Loucy (cell line): ENCODE data around the gene MAML2.
A peak's percentile ranks its signal among the peaks of the same experiment; 100 is the strongest.

Experiments
- H2AFZ ChIP-seq: fragments of 200-600 bp; sonication (generic); 2 replicates; pipeline ENCODE4 v1.6.0; 2016; ENCODE audit warnings: antibody characterized with exemption, mild to moderate bottlenecking, low read length, moderate library complexity
- H3F3A ChIP-seq: fragments of 200-600 bp; 2 replicates; pipeline ENCODE4 v1.6.0; 2016; ENCODE audit warnings: antibody characterized with exemption, low read depth, mild to moderate bottlenecking
- H3K27me3 ChIP-seq: fragments of 200-600 bp; sonication (generic); 2 replicates; pipeline ENCODE4 v1.6.1; 2014; ENCODE audit warnings: low read length, mild to moderate bottlenecking; ENCODE audit not compliant: insufficient read depth, poor library complexity, severe bottlenecking
- H3K36me3 ChIP-seq: fragments of 200-600 bp; sonication (generic); 2 replicates; pipeline ENCODE4 v1.6.1; 2016; ENCODE audit warnings: low read length; ENCODE audit not compliant: insufficient read depth
- H3K4me1 ChIP-seq: fragments of 200-600 bp; sonication (generic); 2 replicates; pipeline ENCODE4 v1.5.1; 2014; ENCODE audit warnings: low read length, mild to moderate bottlenecking; ENCODE audit not compliant: insufficient read depth, poor library complexity, severe bottlenecking
- H3K4me2 ChIP-seq: fragments of 200-600 bp; sonication (generic); 2 replicates; pipeline ENCODE4 v1.6.0; 2014; ENCODE audit warnings: antibody characterized with exemption, low read length, low read depth, mild to moderate bottlenecking; ENCODE audit not compliant: poor library complexity, severe bottlenecking
- H3K4me3 ChIP-seq: fragments of 200-600 bp; sonication (generic); 2 replicates; pipeline ENCODE4 v1.5.1; 2014; ENCODE audit warnings: low read length, mild to moderate bottlenecking, mixed read lengths; ENCODE audit not compliant: poor library complexity, severe bottlenecking
- H3K79me2 ChIP-seq: fragments of 200-600 bp; sonication (generic); 2 replicates; pipeline ENCODE4 v1.6.1; 2014; ENCODE audit warnings: low read length; ENCODE audit not compliant: insufficient read depth
- H3K9ac ChIP-seq: fragments of 200-600 bp; sonication (generic); 2 replicates; pipeline ENCODE4 v1.6.0; 2014; ENCODE audit warnings: mild to moderate bottlenecking, low read depth, low read length, moderate library complexity; ENCODE audit not compliant: poor library complexity, severe bottlenecking
- H3K9me2 ChIP-seq: fragments of 200-600 bp; sonication (generic); replicated peaks from 2 replicates; pipeline ENCODE4 v1.6.1; 2016; ENCODE audit warnings: low read depth, low read length, mixed read lengths
- H3K9me3 ChIP-seq: fragments of 200-600 bp; sonication (generic); 2 replicates; pipeline ENCODE4 v1.6.1; 2014; ENCODE audit warnings: mild to moderate bottlenecking, antibody characterized with exemption, low read length, low read depth; ENCODE audit not compliant: insufficient read depth
- H4K20me1 ChIP-seq: fragments of 200-600 bp; sonication (generic); 2 replicates; pipeline ENCODE4 v1.6.0; 2014; ENCODE audit warnings: antibody characterized with exemption, low read length, mild to moderate bottlenecking; ENCODE audit not compliant: insufficient read depth, poor library complexity, severe bottlenecking
- EZH2phosphoT487 ChIP-seq: fragments of 200-600 bp; IDR thresholded peaks from 2 replicates; pipeline ENCODE4 v1.6.1; 2018; ENCODE audit warnings: antibody characterized with exemption, mild to moderate bottlenecking, moderate library complexity, borderline replicate concordance
- TF ChIP-seq, protein P1 (sequence below): fragments of 200-600 bp; sonication (generic); conservative IDR thresholded peaks from 2 replicates; pipeline ENCODE4 v1.5.1; 2014; ENCODE audit warnings: mild to moderate bottlenecking, antibody characterized with exemption, low read length

The MAML2 gene

DNA sequence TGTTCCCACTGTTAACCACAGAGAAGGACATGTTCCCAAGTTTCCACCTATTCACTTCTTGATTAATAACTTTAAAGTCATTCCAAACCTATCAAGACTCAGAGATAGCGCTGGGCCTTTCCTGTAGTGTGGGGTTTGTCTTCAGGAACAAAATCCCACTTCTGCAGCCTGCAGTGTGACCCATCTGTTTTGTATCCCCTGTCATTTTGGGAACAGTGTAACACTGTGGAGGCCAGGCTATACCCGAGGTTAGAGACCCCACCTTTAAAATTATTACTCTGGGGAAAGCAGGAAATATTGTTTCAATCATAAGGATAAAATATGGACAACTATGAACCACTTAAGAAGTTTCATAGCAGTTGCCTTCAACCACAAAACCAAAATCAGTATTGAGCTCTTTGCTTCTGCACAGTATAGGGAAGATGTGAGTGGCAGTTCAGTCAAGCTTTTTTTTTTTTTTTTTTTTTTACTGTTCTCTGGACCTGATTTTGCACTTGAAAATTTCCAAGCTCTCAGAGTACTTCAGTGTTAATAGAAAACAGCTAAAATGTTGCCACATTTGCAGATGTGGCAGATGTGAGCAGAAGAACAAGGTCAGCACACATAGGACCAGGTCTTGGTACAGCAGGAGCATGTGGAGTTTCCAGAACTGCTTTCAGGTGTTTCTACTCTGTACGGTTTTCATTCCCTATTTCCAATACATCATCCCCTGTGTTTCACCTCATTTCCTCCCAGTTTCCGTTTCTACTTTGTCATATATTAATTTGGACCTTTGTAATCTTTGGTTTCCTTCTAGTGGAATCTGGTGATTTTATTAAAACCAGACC lies 121.5 kb downstream of the MAML2 start:
- Histone ChIP-seq H3K36me3 (no peaks in the 10 kb centered on the region), H3K4me2 (peak overlapping the region; percentile 75), H2AFZ (no peak overlapping the region), H3K9me2 (no peaks in the 10 kb centered on the region), H3K9ac (no peak overlapping the region), H3K27me3 (no peaks in the 10 kb centered on the region), H4K20me1 (no peaks in the 10 kb centered on the region), H3K79me2 (no peaks in the 10 kb centered on the region), H3K4me3 (no peak overlapping the region), H3F3A (no peaks in the 10 kb centered on the region), H3K4me1 (peaks cover 38% of the 10 kb centered on the region), H3K9me3 (no peaks in the 10 kb centered on the region)
- no peak for TF ChIP-seq EZH2phosphoT487
- TF ChIP-seq, protein P1, sequence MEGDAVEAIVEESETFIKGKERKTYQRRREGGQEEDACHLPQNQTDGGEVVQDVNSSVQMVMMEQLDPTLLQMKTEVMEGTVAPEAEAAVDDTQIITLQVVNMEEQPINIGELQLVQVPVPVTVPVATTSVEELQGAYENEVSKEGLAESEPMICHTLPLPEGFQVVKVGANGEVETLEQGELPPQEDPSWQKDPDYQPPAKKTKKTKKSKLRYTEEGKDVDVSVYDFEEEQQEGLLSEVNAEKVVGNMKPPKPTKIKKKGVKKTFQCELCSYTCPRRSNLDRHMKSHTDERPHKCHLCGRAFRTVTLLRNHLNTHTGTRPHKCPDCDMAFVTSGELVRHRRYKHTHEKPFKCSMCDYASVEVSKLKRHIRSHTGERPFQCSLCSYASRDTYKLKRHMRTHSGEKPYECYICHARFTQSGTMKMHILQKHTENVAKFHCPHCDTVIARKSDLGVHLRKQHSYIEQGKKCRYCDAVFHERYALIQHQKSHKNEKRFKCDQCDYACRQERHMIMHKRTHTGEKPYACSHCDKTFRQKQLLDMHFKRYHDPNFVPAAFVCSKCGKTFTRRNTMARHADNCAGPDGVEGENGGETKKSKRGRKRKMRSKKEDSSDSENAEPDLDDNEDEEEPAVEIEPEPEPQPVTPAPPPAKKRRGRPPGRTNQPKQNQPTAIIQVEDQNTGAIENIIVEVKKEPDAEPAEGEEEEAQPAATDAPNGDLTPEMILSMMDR, result no peak

DNA sequence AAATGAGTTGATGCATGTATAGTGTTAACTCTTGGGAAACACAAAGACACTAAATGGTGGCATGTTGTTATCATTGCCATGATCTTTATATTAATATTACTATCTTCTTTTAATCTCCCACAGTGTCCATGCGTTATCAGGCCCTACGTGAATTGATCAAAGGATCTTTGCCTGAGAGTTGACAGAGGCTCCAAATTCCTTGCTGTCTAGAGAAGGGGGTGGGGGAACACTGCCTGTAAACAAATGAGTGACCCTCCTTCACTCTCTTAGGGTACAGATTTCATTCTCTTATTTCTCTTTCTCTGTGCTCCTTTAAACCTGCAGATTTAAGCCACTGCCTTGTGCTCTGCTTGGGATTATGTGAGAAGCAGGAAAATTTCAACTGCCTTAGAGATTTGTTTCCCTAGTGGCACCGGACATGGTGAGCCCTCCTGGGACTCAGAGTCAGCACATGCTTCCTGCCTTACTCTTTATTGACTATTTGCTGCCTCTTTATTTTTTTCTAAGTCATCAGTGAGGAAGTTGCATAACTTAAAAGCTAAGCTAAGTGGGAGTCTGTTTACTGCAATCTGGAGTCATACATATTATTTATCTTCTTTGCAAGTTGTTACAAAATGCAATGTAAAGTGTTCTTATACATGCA lies 122.9 kb downstream of the MAML2 start:
- Histone ChIP-seq H2AFZ (peak overlapping the region; percentile 76), H4K20me1 (no peaks in the 10 kb centered on the region)

DNA sequence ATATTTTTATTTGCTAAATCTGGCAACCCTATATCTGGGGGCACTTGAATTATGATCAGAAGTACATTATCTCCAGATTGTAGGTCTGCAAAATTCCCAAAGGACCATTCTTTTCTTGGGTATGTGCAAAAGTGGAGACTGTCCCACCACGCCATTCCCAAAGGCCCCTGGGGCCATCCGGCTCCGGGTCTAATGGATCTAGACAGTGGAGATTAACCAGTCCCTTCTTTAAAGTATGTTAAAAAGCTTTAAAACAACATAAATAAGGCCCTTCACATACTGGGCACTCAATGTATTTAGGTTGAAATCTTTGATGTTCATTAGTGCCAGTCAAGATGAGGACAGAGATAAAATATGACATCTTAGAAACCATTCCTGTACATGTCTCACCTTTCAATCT lies 124.1 kb downstream of the MAML2 start:
- Histone ChIP-seq H3K4me2 (no peak overlapping the region), H3K9me2 (no peaks in the 10 kb centered on the region), H3K4me3 (no peak overlapping the region), H3K4me1 (peaks cover 52% of the 10 kb centered on the region), H2AFZ (no peak overlapping the region), H3K9ac (no peak overlapping the region), H4K20me1 (no peaks in the 10 kb centered on the region), H3K9me3 (no peaks in the 10 kb centered on the region), H3K36me3 (no peaks in the 10 kb centered on the region), H3K79me2 (no peaks in the 10 kb centered on the region), H3K27me3 (no peaks in the 10 kb centered on the region), H3F3A (no peaks in the 10 kb centered on the region; the same call in 1 of the 2 replicates)
- TF ChIP-seq EZH2phosphoT487, result no peak
- TF ChIP-seq, protein P1, result no peak

More for the DNA sequence above, 122.9 kb downstream of the MAML2 start:
- Histone ChIP-seq H3K27me3 (no peaks in the 10 kb centered on the region), H3K4me3 (peak overlapping the region; percentile 45), H3K9me3 (no peaks in the 10 kb centered on the region), H3K4me1 (peaks cover 48% of the 10 kb centered on the region), H3K79me2 (no peaks in the 10 kb centered on the region), H3K9me2 (no peaks in the 10 kb centered on the region), H3K9ac (no peak overlapping the region), H3K4me2 (peak overlapping the region; percentile 75), H3F3A (no peaks in the 10 kb centered on the region; the same call in 1 of the 2 replicates), H3K36me3 (no peaks in the 10 kb centered on the region)
- no peak for TF ChIP-seq EZH2phosphoT487
- TF ChIP-seq, protein P1, result no peak
